Left ventricle myocardium inferior (tissue), 1 donor: Measurements from ENCODE around the gene ELAPOR1. TPM values are rescaled to one million over a fixed set of nuclear protein-coding genes. Genes with fewer than 3 reads are reported as not detected.

Experiments used
- DNase-seq: peaks from one replicate; pipeline ENCODE4 v3.0.0-alpha.2; 2020
- H3K27ac ChIP-seq: fragments of 200-600 bp; replicated peaks from 2 replicates; pipeline ENCODE4 v1.8.0; 2021
- H3K27me3 ChIP-seq: fragments of 200-600 bp; 2 replicates; pipeline ENCODE4 v1.8.0; 2021; ENCODE audit warnings: low read depth
- H3K36me3 ChIP-seq: fragments of 200-600 bp; 2 replicates; pipeline ENCODE4 v1.8.0; 2021
- H3K4me1 ChIP-seq: fragments of 200-600 bp; 2 replicates; pipeline ENCODE4 v1.8.0; 2021
- H3K4me3 ChIP-seq: fragments of 200-600 bp; 2 replicates; pipeline ENCODE4 v1.8.0; 2021; ENCODE audit warnings: mild to moderate bottlenecking, moderate library complexity
- H3K9me3 ChIP-seq: fragments of 200-600 bp; replicated peaks from 2 replicates; pipeline ENCODE4 v1.8.0; 2021
- intact Hi-C: fragments of 100-400 bp; cut with micrococcal nuclease; formaldehyde crosslinking; loops from one replicate; pipeline ENCODE4 v1.11.0; 2022
- long read RNA-seq: library from polyadenylated mRNA; unstranded; transcript quantifications from one replicate; pipeline ENCODE4 v2.0.0, GENCODE V29; 2021
- total RNA-seq: library from RNA; stranded (reverse); fragmentation: NEBNext Ultra II Directional; extraction: Animal tissue kit (Norgen Biotek cat#: 25700); gene quantifications from one replicate; pipeline ENCODE4 v1.2.1, GENCODE V29; 2021
- TF ChIP-seq, protein P1 (sequence below): fragments of 200-600 bp; IDR thresholded peaks from 2 replicates; pipeline ENCODE4 v1.8.0; 2021; ENCODE audit warnings: antibody characterized with exemption, mild to moderate bottlenecking, borderline replicate concordance
- donor health status: DM: no; HTN: yes; CAD: no; lungs with severe emphysema.

Gene ELAPOR1
- total RNA-seq, result 0.19 TPM
- long read RNA-seq, result 0 reads

GRCh38 chr1:109113590-109114341 lies at the start of gene ELAPOR1:
Gene ELAPOR1, plus strand, starts transcription at chr1:109114115. Its CDS starts 69 bp downstream, at chr1:109114184.
- peak; percentile 33 for DNase-seq
- Histone ChIP-seq H3K4me1 (peaks cover 25% of the 10 kb centered on the region), H3K27ac (no peak within 1 kb of the TSS), H3K36me3 (no peaks in the 10 kb centered on the region), H3K4me3 (peak within 1 kb of the TSS; percentile 62), H3K9me3 (no peaks in the 10 kb centered on the region), H3K27me3 (peaks cover 46% of the 10 kb centered on the region)
- intact Hi-C loops, result no loop called here
- TF ChIP-seq, protein P1, sequence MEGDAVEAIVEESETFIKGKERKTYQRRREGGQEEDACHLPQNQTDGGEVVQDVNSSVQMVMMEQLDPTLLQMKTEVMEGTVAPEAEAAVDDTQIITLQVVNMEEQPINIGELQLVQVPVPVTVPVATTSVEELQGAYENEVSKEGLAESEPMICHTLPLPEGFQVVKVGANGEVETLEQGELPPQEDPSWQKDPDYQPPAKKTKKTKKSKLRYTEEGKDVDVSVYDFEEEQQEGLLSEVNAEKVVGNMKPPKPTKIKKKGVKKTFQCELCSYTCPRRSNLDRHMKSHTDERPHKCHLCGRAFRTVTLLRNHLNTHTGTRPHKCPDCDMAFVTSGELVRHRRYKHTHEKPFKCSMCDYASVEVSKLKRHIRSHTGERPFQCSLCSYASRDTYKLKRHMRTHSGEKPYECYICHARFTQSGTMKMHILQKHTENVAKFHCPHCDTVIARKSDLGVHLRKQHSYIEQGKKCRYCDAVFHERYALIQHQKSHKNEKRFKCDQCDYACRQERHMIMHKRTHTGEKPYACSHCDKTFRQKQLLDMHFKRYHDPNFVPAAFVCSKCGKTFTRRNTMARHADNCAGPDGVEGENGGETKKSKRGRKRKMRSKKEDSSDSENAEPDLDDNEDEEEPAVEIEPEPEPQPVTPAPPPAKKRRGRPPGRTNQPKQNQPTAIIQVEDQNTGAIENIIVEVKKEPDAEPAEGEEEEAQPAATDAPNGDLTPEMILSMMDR, result no peak

- Histone ChIP-seq H3K36me3 (peaks cover 61% of the 10 kb centered on the region), H3K4me1 (peaks cover 7% of the 10 kb centered on the region), H3K27me3 (no peaks in the 10 kb centered on the region), H3K27ac (no peak overlapping the region), H3K9me3 (no peaks in the 10 kb centered on the region), H3K4me3 (no peak overlapping the region)
- intact Hi-C loops, result no loop called here
- DNase-seq, result no peak
- TF ChIP-seq, protein P1, result no peak
Measured at GRCh38 chr1:109065137-109065536, 48.8 kb upstream of the ELAPOR1 start.

DNA sequence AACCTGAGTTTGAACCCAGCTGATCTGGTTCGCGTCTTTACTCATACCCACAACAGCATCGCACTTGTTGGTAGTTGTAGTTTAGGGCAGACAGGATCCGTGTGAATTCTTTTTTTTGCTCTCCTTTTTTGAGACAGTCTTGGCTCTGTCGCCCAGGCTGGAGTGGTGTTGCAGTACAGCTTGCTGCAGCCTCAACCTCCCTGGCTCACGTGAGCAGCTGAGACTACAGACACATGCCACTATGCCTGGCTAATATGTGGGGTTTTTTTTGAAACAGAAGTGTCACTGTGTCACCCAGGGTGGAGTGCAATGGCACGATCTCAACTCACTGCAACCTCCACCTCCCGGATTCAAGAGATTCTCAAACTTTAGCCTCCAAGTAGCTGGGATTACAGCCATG lies 46.0 kb upstream of the ELAPOR1 start:
- DNase-seq, result no peak
- peaks cover 71% of the 10 kb centered on the region for H3K36me3 ChIP-seq
- H3K9me3 ChIP-seq, result no peaks in the 10 kb centered on the region
- intact Hi-C loops, result no loop called here
- no peak overlapping the region for H3K27ac ChIP-seq
- H3K4me3 ChIP-seq, result no peak overlapping the region
- peaks cover 17% of the 10 kb centered on the region for H3K4me1 ChIP-seq
- TF ChIP-seq, protein P1, result no peak
- no peaks in the 10 kb centered on the region for H3K27me3 ChIP-seq

- no peak for DNase-seq
- Histone ChIP-seq H3K4me1 (peaks cover 18% of the 10 kb centered on the region), H3K36me3 (peaks cover 68% of the 10 kb centered on the region), H3K27me3 (no peaks in the 10 kb centered on the region), H3K4me3 (no peak overlapping the region), H3K27ac (no peak overlapping the region), H3K9me3 (no peaks in the 10 kb centered on the region)
- TF ChIP-seq, protein P1, result no peak
- intact Hi-C loops, result no loop called here
Measured at GRCh38 chr1:109069294-109069693, 44.6 kb upstream of the ELAPOR1 start.

DNA sequence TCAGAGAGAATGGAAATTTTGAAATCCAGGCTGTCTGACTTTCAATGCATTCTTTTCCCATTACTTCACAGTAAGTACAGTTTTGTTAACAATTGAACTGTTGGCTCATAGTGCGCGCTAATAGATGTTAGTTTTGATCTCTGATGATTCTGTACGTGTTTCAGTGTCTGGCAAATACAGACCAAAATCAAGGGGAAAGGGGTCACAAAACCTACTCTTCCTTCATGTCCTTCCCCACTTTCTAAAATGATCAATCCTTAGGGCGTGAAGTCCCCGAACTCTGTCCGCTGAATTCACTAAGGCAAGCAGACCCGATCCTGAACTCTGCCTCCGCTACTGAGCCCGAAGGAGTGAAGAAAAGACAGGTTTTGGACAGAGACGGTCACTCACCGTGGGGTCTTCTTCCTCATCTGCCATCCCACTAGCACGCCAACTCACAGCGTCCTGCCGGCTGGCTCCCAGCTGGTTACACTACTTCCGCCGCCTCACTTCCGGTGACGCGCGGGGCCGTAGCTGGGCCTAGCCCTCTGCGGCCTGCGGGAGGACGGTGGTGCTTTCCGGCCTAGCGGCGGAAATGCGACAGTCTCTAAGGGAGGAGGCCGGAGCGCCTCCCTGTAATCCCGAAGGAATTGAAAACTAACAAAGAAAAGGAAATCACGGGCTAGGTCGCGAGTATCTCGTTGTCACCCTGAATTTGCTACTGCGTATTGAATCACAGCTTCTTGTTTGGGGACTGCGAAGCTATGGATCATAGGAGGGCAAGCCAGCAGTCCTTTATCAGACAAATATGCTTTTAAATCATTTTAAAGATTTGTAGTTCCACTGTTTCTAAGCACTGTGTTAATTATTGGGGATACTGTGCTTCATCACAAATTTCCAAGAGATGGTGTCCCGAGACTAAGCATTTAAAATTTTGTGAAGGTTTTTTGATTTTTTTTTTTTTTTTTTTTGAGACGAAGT lies 38.1 kb upstream of the ELAPOR1 start, which contains the start of gene TAF13:
TAF13 (minus strand) TSS at position 473 of the 960 bp plus-strand sequence; CDS start at position 417, 56 bp downstream.
- Histone ChIP-seq H3K4me3 (peak within 1 kb of the TSS; percentile 93), H3K9me3 (no peaks in the 10 kb centered on the region), H3K4me1 (peaks cover 43% of the 10 kb centered on the region), H3K27ac (peak within 1 kb of the TSS; percentile 99), H3K27me3 (no peaks in the 10 kb centered on the region), H3K36me3 (peaks cover 19% of the 10 kb centered on the region)
- intact Hi-C loops, result no loop called here
- TF ChIP-seq, protein P1, result peak; percentile 58
- peak; percentile 96 for DNase-seq
